Spleen (tissue), 7 donors: Measurements from ENCODE around the gene TDP2.

Experiments
- POLR2A ChIP-seq, 3 donors: fragments of 450-650 bp; IDR thresholded peaks; one replicate each; pipeline ENCODE4 v1.5.1; 2017; ENCODE audit warnings: antibody characterized with exemption in 3 of 3, mild to moderate bottlenecking in 1 of 3
- POLR2AphosphoS5 ChIP-seq, 3 donors: sonication (generic); formaldehyde crosslinking; IDR thresholded peaks; one replicate each; pipeline ENCODE4 v1.5.1; 2017; ENCODE audit warnings: antibody characterized with exemption in 3 of 3
- TF ChIP-seq, protein P1 (sequence below), 11 experiments: fragments of 200-600 bp in 7 of 11; fragments of 450-650 bp in 4 of 11; sonication (generic) in 4 of 11; IDR thresholded peaks in 8 of 11; conservative IDR thresholded peaks in 3 of 11; 1 replicate in 7 of 11; 2 replicates in 4 of 11; pipeline versions ENCODE4 v1.4.0 to v1.8.0; 2016 to 2021; ENCODE audit warnings: antibody characterized with exemption in 11 of 11, inconsistent platforms in 4 of 11, mild to moderate bottlenecking in 1 of 11
- donor health status: DM: no; HTN: no; CAD: no; lungs with moderate emphysema.
- donor health status: DM: no; HTN: no; CAD: no.
- donor health status: DM: no; HTN: no; CAD: no.

DNA sequence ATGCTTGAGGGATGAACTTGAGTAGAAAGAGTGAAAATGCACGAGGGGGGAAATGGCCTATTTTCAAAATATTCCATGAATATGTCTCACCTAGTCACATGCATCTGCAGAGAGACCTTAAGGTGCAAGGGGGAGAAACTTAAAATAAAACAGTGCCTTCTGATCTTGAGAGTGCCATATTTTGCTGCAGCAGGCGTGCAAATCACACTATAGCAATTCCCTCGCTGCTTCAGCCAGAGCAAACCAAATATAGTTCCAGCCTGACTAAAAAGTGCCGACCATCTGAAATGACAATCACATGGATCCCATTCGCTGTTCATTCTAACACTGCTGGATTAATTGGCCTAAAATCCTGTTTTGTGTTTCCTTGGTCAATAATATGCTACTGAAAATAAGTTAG is 47.0 kb downstream of the TDP2 start:
- TF ChIP-seq POLR2AphosphoS5 (IDR thresholded peaks at IDR 0.05) (no peak), POLR2A (IDR thresholded peaks at IDR 0.05) (no peak)
- TF ChIP-seq, protein P1, sequence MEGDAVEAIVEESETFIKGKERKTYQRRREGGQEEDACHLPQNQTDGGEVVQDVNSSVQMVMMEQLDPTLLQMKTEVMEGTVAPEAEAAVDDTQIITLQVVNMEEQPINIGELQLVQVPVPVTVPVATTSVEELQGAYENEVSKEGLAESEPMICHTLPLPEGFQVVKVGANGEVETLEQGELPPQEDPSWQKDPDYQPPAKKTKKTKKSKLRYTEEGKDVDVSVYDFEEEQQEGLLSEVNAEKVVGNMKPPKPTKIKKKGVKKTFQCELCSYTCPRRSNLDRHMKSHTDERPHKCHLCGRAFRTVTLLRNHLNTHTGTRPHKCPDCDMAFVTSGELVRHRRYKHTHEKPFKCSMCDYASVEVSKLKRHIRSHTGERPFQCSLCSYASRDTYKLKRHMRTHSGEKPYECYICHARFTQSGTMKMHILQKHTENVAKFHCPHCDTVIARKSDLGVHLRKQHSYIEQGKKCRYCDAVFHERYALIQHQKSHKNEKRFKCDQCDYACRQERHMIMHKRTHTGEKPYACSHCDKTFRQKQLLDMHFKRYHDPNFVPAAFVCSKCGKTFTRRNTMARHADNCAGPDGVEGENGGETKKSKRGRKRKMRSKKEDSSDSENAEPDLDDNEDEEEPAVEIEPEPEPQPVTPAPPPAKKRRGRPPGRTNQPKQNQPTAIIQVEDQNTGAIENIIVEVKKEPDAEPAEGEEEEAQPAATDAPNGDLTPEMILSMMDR (IDR thresholded peaks at IDR 0.05 in 8 of 11, conservative IDR thresholded peaks at IDR 0.05 in 3 of 11): no peak
